SIG-M5 (cell line): ENCODE measurements around the gene ZNF74.

Experiments used
- DNase-seq: peaks from one replicate; lab custom pipeline; 2025; lab: John Stamatoyannopoulos, UW

Gene ZNF74

DNA sequence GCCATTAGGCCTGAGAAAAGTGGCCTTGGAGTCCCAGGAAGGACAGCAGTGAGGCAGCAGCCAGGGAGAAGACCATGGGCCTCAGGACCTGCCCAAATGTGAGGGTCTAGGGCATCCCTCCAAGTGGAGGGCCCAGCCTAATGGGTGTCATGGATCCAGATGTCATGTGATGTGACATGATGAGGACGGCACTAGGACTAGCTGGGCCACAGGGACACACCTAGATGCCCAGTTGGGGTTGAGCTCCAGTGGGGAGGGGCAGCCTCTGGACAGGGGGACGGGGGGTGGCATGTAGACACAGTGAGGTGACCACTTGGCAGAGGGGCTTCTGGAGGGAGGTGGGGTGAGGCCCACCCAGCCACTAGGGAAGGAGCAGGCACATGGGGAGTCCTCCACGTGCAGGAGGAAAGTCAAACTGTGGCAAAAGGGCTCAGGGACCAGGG lies 38.3 kb downstream of the ZNF74 start:
- no peak for DNase-seq

DNA sequence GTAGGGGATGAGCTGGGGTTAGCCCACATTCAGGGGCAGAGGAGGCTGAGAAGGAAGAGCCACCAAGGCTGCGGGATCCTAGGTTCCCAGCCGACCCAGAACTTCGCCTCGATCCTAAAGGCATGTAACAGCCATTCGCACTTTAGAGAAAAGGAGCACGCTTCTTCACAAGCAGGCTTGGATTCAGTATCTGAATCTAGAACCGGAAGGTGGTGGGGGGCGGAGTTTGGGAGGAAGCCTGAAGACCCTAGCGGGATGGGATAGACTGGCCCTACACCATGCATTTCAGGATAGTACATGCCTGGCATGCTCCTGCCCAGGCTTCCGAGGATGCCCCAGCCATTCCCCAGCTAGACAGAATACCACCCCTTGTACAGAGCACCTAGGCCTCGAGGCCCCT lies 39.2 kb downstream of the ZNF74 start:
- DNase-seq = no peak

DNA sequence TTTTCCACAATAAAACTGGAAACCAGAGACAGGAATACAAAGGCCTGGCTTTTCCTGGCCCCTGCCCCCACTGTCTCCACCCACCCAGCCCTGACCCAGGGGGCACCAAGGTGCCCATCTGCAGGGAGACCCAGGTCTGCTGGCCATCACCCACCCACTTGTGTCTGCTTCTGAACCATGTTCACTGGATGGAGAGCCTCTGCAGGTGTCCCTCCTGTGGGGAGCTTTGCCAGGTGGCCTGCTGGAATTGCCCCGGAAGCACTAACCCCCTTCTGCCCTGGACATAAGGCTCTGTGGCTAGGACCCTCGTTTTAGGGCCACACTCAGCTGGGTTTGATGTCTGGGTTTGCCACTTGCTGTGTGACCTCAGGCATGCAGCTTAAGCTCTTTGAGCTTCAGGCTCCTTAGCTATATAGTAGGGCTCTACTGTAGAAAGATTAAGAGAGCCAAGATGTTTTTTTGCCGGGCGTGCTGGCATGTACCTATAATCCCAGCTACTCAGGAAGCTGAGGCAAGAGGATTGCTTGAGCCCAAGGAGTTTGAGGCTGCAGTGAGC lies 39.8 kb downstream of the ZNF74 start:
- no peak for DNase-seq

DNA sequence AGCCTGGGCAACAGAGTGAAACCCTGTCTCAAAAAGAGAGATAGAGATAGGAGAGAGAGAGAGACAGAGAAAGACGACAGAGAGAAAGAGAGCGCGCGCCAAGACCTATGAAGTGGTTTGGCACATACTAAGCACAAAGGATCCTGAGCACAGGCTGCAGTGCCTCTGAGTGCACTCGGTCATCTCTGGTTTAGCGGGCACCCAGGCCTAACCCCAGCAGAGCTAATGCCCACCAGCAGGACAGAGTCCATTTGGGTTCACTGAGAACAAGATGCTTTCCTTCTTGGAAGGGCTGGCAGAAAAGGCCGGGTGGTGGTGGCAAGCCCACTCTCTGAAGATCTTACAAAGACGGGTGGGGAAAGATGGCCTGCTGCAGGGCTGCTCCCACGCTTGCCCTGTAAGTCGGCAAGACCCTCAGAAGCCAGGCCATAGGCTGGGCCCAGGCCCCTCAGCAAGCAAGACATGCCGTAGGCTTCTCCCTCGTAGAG lies 40.4 kb downstream of the ZNF74 start:
- no peak for DNase-seq

DNA sequence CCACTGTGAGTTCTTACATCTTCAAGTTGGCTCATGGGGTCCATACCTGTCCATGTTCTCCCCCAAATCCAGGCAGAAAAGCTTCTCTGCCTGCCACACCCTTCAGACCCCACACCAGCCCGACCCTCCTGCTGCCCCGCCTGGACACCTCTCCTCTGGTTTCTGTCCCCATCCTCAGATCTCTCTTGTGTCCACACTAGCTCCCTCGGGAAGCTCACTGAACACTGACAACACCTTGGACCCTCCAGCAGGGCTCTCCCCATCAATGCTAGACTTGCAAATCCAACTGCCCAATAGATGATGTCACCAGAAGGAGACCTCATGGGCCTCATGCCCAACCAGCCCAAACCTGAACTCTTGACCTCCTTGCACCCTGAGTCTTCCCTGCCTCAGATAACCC lies 40.8 kb downstream of the ZNF74 start:
- DNase-seq = no peak

DNA sequence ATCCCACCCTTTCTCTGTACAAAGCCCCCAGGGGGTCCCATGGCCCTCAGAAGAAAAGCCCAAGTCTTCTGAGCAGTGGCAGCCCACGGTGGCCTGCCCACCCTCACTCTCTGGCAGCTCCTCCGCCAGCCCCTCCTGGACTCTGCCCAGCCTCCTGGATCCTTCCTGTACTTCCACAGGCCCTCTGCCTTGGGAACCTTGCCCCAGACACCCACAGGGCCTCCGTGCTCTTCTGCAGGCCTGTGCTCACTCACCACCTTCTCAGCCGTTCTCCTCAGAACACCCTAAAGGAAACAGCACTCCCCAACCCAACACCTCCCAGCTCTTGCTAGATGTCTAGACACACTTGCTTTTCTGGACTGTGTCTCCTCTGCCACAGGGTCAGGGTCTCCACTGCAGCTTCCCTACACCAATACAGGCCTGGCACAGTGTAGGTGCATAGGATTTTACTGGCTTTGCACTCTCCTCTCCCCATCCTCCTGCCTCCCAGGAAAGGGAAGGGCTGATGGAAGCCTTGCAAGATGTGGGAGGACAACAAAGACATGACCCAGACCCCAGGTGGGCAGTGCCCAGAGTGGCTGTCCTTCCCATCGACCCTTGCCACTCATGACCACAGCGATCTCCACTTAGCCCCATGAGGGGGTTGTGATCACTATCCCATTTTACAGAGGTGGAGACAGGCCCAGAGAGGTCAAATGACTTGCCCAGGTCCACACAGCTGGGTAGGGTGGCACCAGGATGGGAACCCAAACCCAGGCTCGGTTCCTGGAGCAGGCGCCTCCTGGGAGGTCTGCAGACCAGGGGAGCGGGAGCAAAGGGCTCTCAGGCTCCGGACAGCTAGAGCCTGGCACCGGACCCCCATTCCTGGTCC lies 41.7 kb downstream of the ZNF74 start:
- no peak for DNase-seq

DNA sequence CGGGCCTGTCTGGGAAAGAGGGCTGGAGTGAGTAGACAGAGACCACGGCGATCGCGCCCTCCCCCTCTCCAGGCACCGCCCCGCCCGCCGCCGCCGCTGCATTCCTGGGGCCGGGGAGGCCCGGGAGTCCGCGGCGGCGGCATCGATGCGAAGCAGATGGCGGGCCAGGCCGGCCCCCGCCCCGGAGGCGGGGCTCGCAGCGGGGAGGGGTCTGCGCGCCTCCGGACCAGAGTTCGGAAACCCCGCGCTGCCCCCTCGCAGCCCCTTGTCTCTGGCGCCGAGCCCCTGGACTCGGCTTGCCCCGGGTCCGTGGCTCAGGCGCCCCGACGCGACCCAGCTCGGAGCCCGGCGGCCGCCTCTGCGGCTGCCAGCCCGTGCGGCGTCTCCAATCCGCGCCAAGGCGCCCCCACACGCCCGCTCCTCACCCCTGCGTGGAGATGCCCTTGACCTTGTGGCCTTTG lies 42.4 kb downstream of the ZNF74 start:
- no peak for DNase-seq

DNA sequence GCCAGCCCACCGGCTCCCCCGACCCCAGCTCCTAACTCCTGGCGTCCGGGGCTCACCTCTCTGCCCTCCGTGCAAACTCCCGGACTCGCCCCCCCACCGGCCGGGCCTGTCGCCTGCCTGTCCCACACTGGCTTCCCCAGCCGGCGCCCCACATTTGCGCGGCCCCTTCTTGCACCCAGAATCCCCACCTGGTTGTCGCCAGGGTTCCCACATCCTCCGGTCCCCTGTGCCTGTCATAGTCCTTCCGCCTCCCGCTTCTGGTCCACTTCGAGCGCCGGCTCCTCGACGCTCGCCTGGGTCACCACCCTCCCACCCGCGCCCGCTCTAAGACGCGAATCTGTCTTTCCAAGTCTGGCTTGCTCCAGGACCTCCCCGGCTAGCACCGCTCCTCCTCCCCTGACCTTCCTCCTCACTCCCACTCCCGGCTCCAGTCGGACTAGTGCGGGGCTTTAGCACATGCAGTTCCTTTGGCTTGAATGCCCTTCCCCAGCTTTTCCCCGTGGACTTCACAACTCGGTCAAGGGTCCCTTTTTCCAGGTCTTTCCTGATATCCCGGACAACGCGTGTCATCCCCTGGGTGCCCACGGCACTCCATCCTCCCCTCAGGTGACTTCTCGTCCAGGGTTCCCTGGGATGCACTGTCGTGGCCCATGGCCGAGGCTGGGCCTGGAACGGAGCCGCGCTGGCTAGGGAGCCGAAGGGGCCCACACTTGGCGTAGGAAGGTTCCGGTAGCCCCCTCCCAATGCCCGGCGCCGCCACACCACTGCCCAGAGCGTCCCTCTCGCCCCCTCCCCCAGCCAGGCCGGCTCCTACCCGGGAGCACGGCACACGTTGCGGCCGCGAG lies 43.0 kb downstream of the ZNF74 start:
- DNase-seq = no peak

DNA sequence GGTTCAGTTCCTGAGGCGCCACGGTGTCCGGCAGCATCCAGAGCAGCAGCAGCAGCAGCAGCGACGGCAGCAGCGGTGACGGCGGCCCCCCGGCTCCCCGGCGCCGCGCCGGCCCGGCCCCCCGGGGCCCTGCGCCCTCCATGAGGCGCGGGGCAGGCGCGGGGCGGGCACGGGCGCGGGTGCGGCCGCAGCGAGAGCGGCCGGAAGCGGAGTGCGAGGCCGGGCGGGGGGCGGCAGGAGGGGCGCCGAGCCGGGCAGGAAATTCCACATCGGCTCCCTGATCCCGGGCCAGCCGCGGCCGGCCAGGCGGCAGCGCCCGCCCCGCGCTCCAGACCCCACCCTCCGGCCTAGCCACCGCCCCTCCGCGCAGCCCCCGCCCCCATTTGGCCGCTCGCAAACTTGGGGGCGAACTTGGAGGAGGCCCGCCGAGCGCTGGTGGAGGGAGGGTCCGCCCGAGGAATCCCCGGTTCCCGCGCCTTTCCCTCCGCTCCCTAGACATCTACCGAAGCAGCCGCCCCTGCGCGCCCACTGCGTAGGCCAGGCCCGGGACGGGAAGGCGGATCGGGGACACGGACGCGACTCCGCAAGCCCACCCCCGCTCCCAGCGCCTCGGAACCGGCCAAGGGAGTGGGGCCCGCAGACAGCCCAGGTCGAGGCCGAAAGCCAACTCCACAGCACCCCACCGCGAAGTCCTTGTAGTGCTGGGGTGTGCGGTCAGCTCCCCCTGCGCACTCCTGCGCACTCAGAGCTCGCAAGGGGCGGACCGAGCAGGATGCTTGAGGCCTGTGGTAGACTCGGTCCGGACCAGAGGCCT lies 43.9 kb downstream of the ZNF74 start, which contains the start of gene SCARF2:
TSS of gene SCARF2 (minus strand) at position 213 of the 814 bp plus-strand sequence. CDS start at position 142, 71 bp downstream.
- no peak for DNase-seq

DNA sequence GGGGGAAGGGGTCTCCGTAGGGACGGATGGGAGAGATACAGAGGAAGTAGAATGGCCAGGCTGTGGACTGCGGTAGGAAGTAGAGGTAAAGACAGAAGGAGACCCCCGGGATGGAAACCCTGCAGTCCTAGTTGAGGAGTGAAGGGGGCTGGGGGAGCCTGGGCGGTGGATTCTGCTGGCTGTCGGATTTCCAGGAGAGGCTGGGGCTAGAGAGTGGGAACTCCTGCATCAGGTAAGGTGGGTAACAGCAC lies 44.4 kb downstream of the ZNF74 start:
- DNase-seq = no peak

DNA sequence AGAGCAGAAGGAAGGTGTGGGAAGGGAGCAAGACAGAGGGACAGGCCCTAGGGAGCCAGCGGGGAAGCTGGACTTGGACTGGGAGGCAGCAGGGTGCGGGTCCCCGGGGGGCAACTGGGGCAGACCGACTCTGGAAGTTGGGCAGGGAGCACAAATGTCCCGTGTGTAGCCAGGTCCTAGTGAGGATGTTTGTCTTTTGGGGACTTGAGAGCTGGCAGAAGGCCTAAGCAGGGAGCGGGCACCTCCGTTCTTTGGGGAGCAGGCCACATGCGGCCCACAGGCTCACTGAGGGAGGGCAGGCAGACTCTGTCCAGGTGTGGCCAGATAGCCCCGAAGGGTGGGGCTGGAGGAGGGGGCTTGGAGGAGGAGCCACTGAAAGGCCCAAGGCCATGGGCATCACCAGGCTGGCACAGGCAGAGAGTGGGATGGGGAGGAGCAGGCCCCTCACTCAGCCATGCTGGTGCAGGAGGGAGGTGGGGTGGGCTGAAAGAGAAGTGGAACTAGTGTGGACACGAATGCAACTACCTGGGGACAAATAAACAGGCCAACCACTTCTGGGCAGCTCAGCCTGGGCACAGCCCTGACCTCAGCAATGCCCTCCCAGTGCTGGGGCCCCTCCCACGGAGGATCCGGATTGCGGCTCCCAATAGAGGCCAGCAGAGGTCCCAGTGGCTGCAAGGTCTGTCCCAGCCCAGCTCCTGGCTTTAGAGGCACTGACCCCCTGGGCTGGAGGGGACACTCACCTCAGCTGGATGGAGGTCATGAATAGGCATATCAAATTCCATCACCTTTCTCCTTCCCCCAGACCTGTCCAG lies 44.9 kb downstream of the ZNF74 start:
- DNase-seq = no peak

DNA sequence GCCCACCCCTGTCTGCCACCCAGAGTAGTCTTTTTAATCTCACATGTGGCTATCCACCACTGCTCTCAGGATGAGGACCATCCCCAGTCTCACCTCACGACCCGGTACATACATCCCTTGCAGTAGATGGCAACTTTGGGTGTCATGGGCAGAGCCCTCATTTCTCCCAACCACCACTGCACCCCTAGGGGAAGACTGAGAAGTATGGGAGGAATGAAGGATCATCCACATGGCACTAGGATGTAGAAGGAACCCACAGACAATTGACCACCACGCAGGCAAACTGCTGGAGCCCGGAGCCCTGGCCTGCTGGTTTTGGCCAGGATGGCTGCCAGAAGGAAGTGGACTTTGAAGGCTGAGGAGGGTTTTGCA lies 45.6 kb downstream of the ZNF74 start:
- no peak for DNase-seq

DNA sequence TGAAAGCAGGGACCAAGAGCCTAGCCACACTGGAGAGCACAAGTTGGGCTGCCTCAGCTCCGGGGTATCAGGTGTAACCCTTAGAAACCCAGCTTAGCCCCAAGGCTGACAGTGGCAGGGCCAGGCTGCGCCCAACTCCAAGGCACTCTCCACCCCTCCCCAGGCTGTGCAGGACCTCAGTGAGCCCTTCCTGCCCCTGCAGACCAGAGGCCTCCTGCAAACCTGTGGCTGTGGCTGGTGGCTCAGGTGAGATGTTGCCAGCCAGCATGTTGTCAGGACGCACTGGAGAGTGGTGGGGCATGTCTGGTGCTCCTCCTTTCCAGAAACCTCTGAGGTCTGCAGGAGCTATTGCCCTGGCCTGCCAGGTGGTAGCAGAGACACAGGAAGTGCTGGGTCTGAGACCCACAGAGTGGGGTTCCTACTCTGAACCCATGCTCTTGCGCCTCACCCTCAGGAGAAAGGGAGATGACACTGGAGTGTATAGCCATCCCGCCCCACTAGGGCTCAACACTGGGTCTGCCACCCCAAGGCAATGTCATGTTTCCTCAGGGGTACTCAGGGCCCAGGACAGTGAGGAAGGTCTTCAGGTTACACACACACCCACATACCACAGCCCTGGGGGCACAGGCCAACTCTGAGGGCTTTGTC lies 46.1 kb downstream of the ZNF74 start:
- no peak for DNase-seq

DNA sequence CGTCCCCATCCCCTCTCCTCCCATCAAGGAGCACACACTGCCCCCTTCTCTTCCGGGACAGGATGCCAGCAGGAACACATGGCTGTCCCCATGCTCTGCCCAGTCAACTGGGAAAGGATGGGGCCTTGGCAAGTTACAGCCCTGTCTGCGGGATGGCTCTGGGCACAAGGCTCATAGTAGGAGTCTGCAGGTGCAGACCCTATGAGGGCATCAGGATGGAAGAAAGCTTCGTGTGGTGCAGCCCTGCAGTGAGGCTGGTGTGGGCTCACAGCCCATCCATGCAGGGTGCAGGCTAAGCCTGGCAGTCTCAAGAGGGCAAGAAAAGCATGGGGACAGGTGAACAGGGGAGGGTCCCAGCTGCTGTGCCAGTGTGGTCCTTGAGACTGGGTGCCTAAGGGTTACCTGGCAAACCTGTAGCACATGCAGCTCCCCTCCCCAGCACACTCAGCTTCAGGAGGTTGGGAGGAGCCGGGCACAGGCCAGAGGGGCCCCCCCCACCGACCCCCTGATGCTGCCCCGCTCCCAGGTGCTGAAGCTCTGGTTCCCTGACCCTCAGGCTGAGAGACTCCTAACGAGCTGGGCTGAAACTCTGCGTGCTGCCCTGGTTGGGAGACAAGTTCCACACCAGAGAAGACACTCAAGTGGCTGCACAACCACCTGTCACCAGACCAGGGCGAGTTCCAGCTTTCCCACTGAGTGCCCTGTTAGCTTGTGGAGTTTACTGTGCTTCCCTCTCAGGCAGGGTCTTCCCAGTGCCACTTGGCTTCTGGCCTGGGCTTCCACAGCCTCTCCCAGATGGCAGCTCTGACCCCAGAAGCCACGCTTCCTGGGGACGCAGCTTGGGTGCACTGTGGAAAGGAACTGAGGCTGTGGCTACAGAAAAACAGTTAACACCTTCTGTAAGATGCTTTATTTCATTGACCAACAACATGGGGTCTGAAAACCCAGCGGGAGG lies 47.0 kb downstream of the ZNF74 start:
- no peak for DNase-seq

DNA sequence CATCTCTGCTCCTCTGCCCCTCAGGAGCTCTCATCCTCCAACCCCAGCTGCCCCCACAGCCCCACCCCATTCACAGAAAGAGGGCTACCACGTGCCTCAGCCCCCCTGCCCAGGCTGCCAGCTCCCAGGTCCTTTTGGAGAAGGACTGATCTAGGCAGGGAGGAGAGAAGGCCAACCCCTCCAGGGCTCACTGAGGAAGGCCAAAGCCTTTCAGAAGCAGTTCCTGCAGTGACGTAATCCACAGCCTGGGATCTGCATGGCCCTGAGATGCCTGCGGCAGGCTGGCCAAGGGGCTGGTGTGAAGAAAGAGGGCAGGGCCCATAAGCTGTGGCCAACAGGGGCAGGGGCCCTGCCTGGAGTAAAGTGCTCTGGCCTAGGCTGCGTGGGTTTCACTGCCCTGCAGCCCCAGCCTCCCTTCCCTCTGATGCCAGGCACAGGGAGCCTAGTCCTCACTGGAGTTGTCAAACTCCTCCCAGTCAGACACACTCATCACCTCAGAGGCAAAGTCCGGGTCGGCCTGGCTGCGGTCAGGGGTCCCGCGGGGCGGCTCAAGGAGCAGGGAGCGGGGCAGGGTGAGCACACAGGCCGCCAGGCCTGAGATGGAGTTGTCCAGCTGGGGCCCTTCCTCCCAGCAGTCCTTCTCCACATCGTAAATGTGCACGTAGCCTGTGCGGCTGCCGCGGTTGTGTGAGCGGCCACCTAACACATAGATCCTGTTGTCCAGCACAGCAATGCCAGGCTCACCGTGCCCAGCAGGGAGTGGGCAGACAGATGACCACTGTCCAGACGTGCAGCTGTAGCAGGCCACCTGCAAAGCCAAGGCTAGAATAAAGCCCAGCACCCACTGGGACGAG lies 47.9 kb downstream of the ZNF74 start:
- DNase-seq = no peak

DNA sequence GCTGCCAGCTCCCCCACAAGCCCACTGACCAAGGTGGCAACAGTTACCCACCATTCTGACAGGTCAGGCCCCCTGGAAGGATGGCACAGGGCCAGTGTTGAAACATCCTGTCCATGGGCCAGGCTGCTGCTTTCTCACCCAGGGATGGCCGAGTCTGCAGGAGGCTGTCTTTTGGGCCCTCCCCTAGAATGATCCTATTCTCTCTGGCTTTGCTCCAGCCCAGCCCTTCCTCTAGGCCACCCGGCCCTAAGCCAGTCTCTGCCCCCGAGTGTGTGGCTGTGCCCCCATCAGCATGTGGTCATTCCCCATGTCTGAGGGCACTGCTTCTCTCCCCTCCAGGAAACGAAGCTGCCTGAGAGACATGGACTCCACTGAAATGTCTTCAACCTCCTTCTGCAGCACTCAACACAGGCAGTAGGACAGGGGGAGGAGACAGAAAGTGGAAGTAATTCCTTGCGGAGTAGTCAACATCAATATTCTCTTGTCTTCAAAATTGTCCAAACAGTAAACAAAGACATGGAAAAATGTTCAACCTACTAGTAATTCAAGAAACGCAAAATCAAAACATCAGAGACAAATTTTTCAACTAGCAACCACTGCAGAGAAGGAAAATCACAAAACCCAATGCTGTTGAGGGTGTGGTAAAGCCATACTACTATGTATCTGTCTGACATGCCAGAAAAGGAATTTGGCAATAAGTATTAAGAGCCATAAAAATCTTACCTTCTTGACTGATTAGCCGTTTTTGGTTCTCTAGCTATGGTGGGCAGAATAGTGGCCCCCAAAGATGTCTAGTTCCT lies 48.7 kb downstream of the ZNF74 start:
- DNase-seq = no peak

DNA sequence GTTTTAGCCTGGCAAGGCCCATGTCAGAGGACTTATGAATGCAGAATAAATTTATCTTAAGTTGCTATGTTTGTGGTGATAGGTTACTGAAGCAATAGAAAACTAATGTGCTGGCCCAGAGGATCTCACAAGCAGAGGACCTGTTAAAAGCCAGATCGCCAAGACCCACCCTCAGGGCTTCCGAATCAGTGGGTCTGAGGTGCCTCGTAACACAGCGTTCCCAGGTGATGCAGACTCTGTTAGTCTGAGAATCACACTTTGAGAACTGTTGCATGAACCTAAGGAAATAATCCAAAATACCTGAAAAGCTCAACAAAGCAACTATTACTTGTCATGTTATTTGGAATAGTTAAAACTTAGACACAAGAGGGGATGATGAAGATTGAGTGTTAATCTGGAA lies 50.4 kb downstream of the ZNF74 start:
- no peak for DNase-seq
